ENCODE results near the gene EARS2. TPM values are rescaled to one million over a fixed set of nuclear protein-coding genes. Genes with fewer than 3 reads are reported as not detected.
A peak's percentile ranks its signal among the peaks of the same experiment; 100 is the strongest.

EARS2 gene
- polyA plus RNA-seq, 1 donor from 2014 or later = 22.2 TPM

GRCh38 chr16:23505671-23506605 is 51.2 kb downstream of the EARS2 start:
- no peaks in the 10 kb centered on the region for H3K9me3 ChIP-seq (ENCODE audit: low read length)
- no peaks in the 10 kb centered on the region for H3K36me3 ChIP-seq (ENCODE audit: insufficient read depth, low read length)
- H3F3A ChIP-seq (ENCODE audit: insufficient read depth, low read length, poor library complexity, severe bottlenecking) = peaks cover 3% of the 10 kb centered on the region
- H3K27me3 ChIP-seq (ENCODE audit: insufficient read depth, low read depth, low read length) = no peaks in the 10 kb centered on the region
- no peaks in the 10 kb centered on the region for H4K20me1 ChIP-seq (ENCODE audit: insufficient read depth)
- H3K9ac ChIP-seq (ENCODE audit: low read length) = no peak overlapping the region
- H3K27ac ChIP-seq (ENCODE audit: low read length) = no peak overlapping the region
- TF ChIP-seq CTCF (IDR thresholded peaks at IDR 0.05; ENCODE audit: poor library complexity, severe bottlenecking) (no peak), POLR2AphosphoS5 (IDR thresholded peaks at IDR 0.05) (no peak), TAF1 (IDR thresholded peaks at IDR 0.05; ENCODE audit: low read depth) (no peak), REST (IDR thresholded peaks at IDR 0.05; ENCODE audit: borderline replicate concordance) (no peak), EP300 (conservative IDR thresholded peaks at IDR 0.05; ENCODE audit: poor library complexity, severe bottlenecking) (no peak), MXI1 (conservative IDR thresholded peaks at IDR 0.05; ENCODE audit: poor library complexity, severe bottlenecking) (no peak), SMC3 (conservative IDR thresholded peaks at IDR 0.05; ENCODE audit: poor library complexity) (no peak)
- no peaks in the 10 kb centered on the region for H3K9me2 ChIP-seq (ENCODE audit: insufficient read depth, low read length)
- H3K4me3 ChIP-seq (ENCODE audit: low read length) = no peak overlapping the region
- H2AFZ ChIP-seq (ENCODE audit: low read depth, low read length) = no peak overlapping the region
- peaks cover 48% of the 10 kb centered on the region for H3K79me2 ChIP-seq (replicated peaks; ENCODE audit: insufficient read depth, low read length)
- no peak overlapping the region for H3K4me2 ChIP-seq (ENCODE audit: low read length)

GRCh38 chr16:23505180-23505665 is 51.9 kb downstream of the EARS2 start:
- peaks cover 49% of the 10 kb centered on the region for H3K79me2 ChIP-seq (replicated peaks; ENCODE audit: insufficient read depth, low read length)
- H3K36me3 ChIP-seq (ENCODE audit: insufficient read depth, low read length) = no peaks in the 10 kb centered on the region
- peaks cover 3% of the 10 kb centered on the region for H3F3A ChIP-seq (ENCODE audit: insufficient read depth, low read length, poor library complexity, severe bottlenecking)
- no peaks in the 10 kb centered on the region for H3K27me3 ChIP-seq (ENCODE audit: insufficient read depth, low read depth, low read length)
- no peaks in the 10 kb centered on the region for H4K20me1 ChIP-seq (ENCODE audit: insufficient read depth)
- peak overlapping the region; percentile 23 for H3K4me3 ChIP-seq (ENCODE audit: low read length)
- H3K4me2 ChIP-seq (ENCODE audit: low read length) = no peak overlapping the region
- H2AFZ ChIP-seq (ENCODE audit: low read depth, low read length) = no peak overlapping the region
- peak overlapping the region; percentile 16 for H3K27ac ChIP-seq (ENCODE audit: low read length)
- no peak overlapping the region for H3K9ac ChIP-seq (ENCODE audit: low read length)
- no peaks in the 10 kb centered on the region for H3K9me2 ChIP-seq (ENCODE audit: insufficient read depth, low read length)
- TF ChIP-seq POLR2AphosphoS5 (IDR thresholded peaks at IDR 0.05) = no peak
- H3K9me3 ChIP-seq (ENCODE audit: low read length) = no peaks in the 10 kb centered on the region
